Measurements from ENCODE around the gene LHX1.

LHX1 gene

GRCh38 chr17:36975922-36976515 lies 38.7 kb downstream of the LHX1 start:
- no peak for DNase-seq

- DNase-seq = no peak
These were observed 39.8 kb downstream of the LHX1 start for GRCh38 chr17:36977066-36977465.

GRCh38 chr17:36977568-36977967 lies 40.3 kb downstream of the LHX1 start:
- no peak for DNase-seq

GRCh38 chr17:36978810-36979564 lies 41.7 kb downstream of the LHX1 start:
- no peak for DNase-seq

- DNase-seq = no peak
These were observed 42.3 kb downstream of the LHX1 start for GRCh38 chr17:36979565-36979941.

- no peak for DNase-seq
These were observed 43.0 kb downstream of the LHX1 start for GRCh38 chr17:36980280-36980761.

GRCh38 chr17:36983618-36984017 lies 46.3 kb downstream of the LHX1 start:
- DNase-seq = no peak

GRCh38 chr17:36989173-36989572 lies 51.9 kb downstream of the LHX1 start:
- no peak for DNase-seq

- DNase-seq = no peak
These were observed 55.4 kb downstream of the LHX1 start for GRCh38 chr17:36992701-36993100.

- no peak for DNase-seq
These were observed 56.0 kb downstream of the LHX1 start for GRCh38 chr17:36993227-36993626.
